CMK (cell line): ENCODE measurements around the gene LRRC23.

ENCODE experiments used
- DNase-seq: peaks from one replicate; pipeline ENCODE4 v3.0.0-alpha.2; 2010; ENCODE audit warnings: low read depth

LRRC23 gene

DNA sequence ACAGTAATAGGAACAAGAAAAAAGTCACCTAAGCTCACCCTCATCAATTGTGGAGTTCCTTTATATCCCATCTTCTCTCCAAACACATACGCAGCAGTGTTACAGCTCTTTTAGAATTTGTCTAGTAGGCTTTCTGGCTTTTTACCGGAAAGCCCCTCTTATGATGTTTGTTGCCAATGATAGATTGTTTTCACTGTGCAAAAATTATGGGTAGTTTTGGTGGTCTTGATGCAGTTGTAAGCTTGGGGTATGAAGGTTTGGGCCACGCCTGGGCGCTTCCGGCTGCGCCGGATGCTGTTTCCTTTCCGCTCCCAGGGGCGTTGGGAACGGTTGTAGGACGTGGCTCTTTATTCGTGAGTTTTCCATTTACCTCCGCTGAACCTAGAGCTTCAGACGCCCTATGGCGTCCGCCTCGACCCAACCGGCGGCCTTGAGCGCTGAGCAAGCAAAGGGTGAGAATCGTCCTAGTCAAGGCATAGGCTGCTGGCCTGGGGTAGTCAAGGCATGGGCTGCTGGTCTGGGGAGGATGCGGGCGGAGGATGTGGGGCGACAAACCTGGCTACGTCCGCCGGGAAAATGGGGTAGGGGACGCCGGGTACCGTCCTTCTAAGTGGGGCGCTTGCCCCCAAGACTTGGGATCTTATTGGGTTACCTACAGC is 39.2 kb downstream of the LRRC23 start, which contains the start of the genes C12orf57 and RNU7-1:
TSS of gene C12orf57 (plus strand) at position 301 of the 659 bp plus-strand sequence. CDS start at position 401, 100 bp downstream.
TSS of gene RNU7-1 (plus strand) at position 95 of the 659 bp plus-strand sequence.
- peak; percentile 82 for DNase-seq

DNA sequence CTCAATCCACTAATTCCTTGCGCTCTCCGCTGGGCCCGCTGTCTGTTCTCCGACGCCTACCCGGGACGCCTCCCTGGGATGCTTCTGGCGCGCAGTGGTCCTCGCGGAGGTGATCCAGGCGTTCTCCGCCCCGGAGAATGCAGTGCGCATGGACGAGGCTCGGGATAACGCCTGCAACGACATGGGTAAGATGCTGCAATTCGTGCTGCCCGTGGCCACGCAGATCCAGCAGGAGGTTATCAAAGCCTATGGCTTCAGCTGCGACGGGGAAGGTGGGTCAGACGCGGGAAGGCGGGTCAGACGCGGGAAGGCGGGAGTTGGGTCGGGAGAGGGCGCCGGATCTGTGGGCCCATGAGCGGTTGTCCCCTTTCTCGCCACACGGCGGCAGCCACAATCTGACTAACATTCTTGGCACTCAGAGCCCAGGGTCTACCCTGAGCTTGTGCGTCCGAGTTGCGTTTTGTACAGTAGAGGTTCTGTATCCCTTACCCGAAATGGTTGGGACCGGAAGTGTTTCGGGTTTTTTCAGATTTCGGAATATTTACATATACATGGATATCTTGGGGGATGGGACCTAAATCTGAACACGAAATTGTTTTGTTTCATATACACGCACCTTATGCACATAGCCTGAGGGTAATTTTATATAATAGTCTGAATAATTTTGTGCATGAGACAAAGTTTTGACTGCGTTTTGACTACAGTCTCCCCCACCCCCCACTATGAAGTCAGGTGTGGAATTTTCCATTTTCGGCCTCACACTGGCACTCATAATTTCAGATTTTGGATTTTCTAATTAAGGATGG is 40.0 kb downstream of the LRRC23 start:
- DNase-seq, result peak; percentile 78

DNA sequence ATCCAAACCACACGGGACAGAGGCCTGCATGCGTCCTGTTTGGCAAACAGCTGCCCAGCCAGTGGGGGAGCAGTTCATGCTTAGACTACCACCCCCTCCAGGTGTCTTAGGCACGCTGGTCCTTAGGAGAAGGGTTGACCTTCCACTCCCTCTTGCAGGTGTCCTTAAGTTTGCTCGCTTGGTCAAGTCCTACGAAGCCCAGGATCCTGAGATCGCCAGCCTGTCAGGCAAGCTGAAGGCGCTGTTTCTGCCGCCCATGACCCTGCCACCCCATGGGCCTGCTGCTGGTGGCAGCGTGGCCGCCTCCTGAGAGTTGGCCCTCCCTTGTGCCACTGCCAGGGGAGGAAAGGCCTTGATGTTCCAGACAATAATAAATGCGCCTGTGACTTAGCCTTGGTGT is 41.0 kb downstream of the LRRC23 start:
- DNase-seq, result no peak

DNA sequence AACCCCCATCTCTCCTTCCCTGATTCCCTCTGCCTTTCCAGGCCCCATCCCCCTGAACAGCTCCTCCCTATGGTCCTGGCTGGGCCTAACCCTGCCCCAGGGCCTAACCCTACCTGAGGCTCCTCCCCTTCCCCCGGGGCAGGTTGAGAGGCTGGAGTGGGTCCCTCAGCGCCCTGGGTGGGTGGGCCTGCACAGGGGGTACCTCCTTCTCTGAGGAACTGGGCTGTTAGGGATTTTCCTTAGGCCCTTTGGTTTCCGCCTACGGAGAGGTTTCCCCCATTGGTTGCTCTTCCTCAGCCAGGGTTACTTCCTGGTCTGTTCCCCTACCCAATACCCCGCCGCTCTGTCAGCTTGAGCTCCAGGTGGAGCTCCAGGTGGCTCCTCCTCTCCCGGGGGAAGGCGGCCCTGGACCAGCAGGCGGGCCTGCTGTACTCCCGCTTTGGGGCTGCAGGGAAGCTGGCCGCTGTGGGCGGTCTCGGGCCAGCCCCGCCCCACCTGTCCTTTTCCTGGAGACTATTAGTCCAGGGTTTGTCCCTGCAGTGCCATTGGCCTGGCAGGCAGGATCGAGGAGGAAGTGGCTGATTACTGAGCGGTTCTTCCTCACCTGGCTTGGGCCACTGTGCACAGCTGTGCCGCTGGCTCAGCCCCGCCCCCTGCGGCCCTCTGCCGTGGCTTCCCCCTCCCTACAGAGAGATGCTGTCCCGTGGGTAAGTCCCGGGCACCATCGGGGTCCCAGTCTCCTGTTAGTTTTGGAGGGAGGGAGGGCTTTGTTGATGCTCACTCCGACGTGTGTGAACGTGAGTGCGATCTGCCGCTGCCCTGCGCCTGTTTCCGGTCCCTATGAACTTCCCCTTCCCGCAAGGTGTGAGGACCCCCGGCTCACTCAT is 41.7 kb downstream of the LRRC23 start:
- no peak for DNase-seq

DNA sequence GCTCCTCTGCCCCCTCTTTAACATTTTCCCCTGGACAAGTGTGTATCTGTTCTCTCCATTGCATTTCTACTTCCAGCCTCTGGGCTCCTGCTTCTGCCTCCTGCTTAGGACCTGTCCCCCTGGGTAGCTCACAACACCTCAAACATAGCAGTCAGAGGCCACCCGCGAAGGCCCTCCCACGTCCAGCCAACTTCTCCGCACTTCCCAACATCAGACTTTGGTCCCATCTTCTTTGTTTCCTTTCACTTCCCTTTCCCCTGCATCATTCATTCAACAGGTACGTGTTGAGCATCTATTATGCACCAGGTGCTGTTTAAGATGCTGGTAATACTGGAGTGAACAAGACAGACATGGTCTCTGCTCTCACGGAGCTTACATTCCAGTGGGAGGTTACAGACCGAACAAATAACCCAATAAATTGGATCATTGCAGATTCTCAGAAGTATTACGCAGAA is 42.3 kb downstream of the LRRC23 start:
- DNase-seq, result no peak

DNA sequence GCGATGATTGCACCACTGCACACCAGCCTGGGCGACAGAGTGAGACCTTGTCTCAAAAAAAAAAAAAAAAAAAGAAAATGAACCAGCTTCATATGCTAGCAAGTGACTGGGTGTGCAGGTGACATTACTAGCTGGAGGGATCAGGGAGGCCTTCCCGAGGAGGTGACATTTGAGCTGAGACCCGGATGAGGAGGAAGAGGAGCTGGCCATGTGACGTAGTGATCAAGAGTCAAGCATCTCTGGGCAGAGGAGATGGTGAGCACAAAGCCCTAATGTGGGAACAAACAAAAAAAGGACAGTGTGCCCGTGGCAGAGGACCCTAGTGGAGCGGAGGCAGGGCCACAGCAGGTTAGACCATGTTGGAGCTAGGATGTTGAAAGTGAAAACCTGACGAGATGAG is 43.0 kb downstream of the LRRC23 start:
- no peak for DNase-seq

DNA sequence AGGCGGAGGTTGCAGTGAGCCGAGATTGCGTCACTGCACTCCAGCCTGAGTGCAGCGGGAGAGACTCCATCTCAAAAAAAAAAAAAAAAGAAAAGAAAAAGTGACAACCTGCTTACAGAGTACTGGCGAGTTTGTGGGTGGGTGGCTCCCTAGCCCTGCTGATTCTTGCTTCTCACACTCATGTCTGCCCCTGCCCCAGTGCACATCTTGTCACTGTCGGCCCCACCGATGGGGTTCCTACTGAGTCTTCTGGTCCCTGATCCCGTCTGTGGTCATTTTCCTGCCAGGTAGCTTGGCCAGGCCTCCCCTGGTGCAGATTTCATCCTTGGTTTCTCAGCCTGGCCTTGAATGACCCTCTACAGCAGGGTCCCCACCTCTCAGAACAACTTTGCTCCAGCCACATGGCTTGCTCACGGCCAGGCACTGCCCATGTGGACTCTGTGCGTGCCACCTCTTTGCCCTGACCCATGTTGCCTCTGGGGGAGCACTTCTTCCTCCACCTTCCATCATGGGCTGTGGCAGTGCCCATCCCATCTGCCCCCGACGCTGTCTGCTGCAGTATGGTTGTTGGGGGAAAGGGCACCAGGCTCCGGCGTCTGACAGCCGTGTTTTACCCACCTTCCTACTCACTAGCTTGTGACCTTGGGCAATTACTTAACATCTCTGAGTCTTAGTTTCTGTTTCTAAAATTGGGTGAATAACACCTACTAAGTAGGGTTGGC is 44.4 kb downstream of the LRRC23 start:
- no peak for DNase-seq

DNA sequence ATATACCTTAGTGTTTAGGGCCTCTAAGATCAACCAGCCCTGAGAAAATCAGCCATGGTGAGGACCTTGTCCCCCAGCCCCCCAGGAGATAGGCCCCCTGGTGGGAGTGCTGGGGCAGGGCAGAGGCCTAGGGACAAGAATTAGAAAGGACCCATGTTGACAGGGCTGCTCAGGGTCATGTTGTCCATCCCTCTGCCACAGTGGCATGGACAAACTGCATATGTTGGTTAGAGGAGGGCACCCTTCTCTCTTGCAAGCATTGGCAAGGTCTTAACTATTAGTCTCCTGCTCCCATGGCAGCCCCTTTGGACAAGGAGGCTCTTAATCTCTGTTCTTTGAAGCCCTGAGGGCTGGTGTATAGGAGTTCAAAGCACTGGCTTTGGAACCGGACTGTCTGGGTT is 45.8 kb downstream of the LRRC23 start:
- no peak for DNase-seq

DNA sequence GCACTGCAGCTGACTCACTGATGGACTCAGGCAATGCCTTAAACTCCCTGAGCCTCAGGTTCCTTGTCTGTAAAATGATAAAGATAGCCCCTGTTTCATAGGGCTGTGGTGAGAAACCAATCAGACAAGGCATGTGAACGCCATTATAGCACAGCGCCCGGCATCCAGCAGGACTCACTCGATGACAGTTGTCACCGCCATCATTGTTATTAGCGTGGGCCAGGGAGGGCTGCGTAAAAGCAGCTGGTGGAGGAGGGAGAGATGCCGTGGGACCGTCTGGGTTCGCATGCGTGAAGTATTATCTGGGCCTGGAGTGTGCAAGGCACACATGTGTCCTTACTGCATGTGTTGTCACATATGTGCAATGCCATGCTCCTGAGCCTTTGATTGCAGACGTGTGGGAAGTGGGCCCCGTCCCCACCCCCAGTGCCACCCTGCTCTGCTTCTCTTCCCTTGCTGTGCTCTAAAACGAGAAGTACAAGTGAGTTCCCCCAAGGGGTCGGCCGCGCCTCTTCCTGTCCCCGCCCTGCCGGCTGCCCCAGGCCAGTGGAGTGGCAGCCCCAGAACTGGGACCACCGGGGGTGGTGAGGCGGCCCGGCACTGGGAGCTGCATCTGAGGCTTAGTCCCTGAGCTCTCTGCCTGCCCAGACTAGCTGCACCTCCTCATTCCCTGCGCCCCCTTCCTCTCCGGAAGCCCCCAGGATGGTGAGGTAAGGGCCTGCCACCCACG is 46.4 kb downstream of the LRRC23 start, which contains the start of gene PTPN6:
TSS of gene PTPN6 (plus strand) at position 546 of the 730 bp plus-strand sequence. CDS start at position 703, 157 bp downstream.
- DNase-seq, result peak; percentile 84

DNA sequence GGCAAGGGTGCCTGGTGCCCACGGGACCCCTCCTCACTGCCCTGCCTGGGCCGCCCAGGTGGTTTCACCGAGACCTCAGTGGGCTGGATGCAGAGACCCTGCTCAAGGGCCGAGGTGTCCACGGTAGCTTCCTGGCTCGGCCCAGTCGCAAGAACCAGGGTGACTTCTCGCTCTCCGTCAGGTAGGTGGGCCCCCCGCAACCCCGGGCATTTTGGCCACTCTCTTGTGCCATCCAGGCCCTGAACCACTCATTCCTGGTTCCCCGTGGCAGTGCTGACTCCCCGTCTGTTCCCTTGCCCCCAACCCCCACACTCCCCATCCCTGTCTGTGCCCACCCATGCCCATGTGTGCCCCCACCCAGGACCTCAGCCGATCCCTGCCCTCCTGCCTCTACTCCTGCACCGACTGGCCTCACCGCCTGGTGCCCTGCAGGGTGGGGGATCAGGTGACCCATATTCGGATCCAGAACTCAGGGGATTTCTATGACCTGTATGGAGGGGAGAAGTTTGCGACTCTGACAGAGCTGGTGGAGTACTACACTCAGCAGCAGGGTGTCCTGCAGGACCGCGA is 47.0 kb downstream of the LRRC23 start:
- no peak for DNase-seq

DNA sequence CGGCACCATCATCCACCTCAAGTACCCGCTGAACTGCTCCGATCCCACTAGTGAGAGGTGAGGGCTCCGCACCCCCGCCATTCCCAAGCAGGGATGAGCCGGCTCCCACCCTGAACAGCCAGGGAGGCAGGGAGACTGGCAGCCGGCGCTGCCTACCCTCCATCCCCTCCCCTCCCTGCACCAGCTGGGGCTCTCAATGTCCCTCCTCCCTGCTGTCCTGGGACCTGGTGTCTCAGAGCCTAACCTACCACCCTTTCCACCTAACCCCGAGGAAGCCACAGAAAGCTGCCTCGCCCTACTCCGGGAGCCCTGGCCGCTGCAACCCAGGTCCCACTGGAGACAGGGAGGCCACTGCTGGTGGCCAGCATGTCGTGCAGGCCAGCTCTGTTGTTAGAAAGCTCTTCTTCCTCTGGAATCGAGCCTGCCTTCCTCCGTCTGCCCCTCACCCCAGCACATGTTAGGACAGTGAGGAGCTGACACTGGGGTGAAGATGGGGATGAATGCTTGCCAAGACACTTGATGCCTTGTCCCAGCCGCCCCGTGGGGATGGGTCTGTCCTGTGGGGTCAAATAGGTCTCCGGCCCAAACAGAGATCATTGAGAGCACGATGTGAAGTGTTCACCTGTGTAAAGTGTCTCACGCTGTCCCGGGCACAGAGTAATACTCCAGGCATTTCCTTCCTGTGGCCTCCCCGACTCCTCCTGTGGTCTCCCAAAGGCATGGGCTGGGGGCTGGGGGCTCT is 47.7 kb downstream of the LRRC23 start:
- no peak for DNase-seq

DNA sequence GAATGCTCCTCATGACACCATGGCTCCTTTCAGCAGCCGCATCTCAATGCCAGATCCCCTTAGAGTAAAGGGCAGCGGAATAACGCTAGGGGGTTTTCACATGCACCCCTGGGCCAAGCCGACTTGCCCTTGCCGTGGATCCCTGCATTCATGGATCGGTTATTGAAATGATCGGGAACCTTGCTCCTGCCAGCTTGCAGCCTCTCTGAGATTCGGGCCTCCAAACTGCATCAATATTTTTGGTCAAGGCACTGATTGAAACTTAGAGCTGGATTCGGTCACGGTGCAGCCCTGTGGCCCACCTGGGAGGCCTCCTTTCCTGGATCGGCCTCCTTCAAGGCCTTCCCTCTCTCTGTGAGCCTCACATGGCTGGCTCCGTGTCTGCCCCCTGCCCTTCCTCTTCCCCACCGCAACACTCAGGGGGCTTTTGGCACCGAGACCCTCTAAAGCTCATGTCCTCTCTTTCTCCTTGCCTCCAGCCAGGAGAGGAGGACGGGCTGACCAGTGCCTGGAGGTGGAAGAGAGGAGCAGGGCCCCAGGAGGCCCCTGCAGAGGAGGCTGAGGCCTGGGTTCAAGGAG is 48.3 kb downstream of the LRRC23 start:
- no peak for DNase-seq

DNA sequence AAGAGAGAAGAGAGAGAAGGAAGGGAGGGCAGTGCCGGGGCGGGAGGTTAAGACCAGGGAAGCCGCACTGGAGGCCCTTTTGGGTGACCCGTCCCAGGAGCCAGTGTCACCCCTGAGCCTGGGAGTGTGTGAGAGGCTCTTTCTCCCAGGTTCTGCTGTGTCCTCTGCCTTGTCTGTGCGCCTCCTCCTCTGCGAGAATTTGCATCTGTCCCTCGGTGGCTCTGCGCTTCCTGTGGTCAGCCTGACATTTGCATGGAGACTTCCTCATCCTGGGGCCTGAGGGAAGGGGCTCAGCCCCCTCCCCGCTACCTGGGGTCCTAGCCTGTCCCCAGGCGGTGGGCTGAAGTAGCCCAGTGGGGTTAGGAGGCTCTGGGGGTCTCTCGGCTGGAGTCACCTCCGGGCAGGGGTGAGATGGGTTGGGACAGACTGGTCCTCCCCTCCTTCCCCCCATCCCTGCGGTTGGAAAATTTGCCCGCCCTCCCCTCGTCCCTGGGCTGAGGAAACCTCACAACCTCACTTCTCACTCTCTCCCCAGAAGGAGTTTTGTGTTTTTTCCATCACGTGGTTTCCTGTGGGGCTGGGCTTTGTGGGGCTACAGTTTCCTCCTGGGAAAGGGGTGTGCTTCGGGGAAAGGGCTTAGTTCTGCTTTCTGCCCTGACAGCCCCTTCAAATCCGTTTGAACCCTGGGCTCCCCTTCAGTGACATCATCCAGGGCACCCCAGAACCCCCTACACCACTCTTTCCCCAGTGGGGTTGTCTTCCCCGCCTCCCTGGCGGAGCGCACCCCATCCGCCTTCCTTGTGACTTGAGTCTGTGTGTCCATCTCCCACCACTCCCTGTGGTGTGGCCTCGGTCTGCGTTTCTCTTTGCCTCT is 49.1 kb downstream of the LRRC23 start:
- peak; percentile 87 for DNase-seq

DNA sequence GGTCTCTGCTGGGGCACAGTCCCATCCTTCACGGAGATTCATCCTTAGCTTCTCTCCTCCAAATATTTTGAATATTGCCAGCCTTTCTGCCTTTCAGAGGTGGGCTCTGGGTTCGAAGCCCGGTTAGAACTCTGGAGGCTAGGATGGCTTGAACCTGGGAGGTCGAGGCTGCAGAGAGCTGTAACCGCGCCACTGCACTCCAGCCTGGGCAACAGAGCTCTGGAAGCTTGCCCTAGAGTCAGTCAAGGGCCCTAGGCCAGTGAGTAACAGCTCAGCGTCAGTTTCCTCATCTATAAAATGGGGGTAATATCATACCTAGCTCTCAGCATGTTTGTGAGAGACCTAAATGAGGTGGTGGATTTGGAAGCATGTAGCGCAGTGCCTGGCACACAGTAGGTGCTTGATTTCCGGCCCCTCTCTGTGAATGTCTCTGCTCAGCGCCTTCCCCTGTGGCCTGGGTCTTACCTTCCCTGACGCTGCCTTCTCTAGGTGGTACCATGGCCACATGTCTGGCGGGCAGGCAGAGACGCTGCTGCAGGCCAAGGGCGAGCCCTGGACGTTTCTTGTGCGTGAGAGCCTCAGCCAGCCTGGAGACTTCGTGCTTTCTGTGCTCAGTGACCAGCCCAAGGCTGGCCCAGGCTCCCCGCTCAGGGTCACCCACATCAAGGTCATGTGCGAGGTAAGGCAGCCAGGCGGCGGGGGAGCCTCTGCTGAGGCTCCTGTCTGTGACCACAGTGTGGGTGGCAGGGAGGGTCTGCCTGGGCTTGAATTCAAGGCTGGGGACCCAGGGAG is 49.9 kb downstream of the LRRC23 start:
- DNase-seq, result no peak

DNA sequence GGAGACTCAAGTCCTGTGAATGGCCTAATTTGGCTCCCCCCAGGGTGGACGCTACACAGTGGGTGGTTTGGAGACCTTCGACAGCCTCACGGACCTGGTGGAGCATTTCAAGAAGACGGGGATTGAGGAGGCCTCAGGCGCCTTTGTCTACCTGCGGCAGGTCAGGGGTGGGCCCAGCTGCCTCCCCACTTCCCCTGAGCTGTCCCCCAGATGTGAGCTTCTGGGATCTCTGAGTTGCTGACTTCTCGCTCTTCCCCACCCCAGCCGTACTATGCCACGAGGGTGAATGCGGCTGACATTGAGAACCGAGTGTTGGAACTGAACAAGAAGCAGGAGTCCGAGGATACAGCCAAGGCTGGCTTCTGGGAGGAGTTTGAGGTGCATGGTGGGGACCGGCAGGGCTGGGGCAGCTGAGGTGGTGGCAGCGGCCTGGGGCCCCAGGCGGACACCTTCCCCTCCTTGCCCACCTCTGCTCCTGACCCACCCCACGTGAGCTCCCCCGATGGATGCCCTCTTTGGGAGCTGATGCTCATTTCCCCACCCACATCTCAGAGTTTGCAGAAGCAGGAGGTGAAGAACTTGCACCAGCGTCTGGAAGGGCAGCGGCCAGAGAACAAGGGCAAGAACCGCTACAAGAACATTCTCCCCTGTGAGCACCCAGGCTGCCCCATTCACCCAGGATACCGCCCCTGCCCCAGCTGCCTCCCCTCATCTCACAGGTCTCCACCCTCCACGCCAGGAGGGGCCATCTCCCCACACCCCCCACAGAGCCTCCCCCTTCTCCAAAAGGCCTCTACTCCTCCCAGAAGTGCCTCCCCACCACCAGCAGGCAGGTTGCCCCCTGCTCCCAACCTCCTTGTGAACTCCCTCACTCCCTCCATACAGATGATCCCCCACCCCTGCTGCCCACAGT is 50.7 kb downstream of the LRRC23 start:
- no peak for DNase-seq

DNA sequence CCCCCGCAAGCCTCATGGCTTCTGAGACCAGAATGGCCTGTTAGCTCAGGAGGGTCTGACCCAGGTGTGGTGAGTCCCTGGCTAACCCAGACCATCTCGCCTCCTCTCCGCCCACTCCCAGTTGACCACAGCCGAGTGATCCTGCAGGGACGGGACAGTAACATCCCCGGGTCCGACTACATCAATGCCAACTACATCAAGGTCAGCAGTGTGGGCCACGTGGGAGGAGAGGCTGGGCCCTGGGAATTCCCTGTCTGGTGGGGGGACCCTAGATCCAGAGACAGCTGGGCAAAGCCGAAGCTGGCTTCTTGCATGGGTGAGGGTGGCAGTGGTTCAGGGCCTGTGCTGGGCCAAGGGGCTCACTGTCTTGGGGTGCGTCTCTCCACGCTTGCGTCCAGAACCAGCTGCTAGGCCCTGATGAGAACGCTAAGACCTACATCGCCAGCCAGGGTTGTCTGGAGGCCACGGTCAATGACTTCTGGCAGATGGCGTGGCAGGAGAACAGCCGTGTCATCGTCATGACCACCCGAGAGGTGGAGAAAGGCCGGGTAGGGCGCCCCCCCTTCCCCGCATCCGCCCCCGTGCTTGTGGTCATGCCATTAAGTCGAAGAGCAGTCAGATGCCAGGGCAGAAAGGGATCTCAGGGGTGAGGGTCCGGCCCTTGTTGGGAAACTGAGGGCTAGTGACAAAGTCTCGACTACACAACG is 51.6 kb downstream of the LRRC23 start:
- no peak for DNase-seq
